NCI-H446 treated with DMSO at 0.1 percent for 48 hours (cell line): ENCODE results near the gene YIPF2.
"Not testable (repeated sequence)": the region's sequence is repeated elsewhere in the genome, so short reads cannot be mapped to it uniquely, and the experiment has no call there.

ENCODE experiments used
- DNase-seq: peaks from one replicate; lab custom pipeline; 2025; lab: John Stamatoyannopoulos, UW

Gene YIPF2

GRCh38 chr19:10941649-10942048 is 13.2 kb upstream of the YIPF2 start:
- DNase-seq, result not testable (repeated sequence)

DNA sequence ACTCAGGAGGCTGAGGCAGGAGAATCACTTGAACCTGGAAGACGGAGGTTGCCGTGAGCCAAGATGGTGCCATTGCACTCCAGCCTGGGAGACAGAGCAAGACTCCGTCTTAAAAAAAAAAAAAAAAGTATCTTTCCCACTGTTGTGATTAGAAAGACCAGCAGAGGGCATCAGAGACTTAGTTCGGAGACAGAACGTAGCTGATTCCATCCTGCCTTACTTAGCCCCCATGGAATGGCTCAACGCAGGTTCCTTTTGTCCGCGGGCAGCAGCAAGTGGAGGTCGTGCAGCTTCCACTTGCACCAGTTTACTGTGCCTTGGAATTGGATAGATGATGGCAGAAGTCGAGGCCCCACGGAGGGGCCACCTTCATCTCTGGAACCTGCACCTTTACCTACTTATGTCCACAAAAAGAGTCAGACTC is 8.2 kb upstream of the YIPF2 start:
- DNase-seq, result peak; percentile 59

- DNase-seq, result no peak
Observed at GRCh38 chr19:10935371-10936059, 7.1 kb upstream of the YIPF2 start.

GRCh38 chr19:10929402-10929794 is 959 bp upstream of the YIPF2 start:
- DNase-seq, result no peak

- no peak for DNase-seq
Observed at GRCh38 chr19:10927730-10928562, 493 bp downstream of the YIPF2 start.

GRCh38 chr19:10924597-10924996 is 3.8 kb downstream of the YIPF2 start:
- DNase-seq, result no peak

- no peak for DNase-seq
Observed at GRCh38 chr19:10923260-10924112, 5.0 kb downstream of the YIPF2 start.

GRCh38 chr19:10922638-10923014 is 5.8 kb downstream of the YIPF2 start:
- no peak for DNase-seq

DNA sequence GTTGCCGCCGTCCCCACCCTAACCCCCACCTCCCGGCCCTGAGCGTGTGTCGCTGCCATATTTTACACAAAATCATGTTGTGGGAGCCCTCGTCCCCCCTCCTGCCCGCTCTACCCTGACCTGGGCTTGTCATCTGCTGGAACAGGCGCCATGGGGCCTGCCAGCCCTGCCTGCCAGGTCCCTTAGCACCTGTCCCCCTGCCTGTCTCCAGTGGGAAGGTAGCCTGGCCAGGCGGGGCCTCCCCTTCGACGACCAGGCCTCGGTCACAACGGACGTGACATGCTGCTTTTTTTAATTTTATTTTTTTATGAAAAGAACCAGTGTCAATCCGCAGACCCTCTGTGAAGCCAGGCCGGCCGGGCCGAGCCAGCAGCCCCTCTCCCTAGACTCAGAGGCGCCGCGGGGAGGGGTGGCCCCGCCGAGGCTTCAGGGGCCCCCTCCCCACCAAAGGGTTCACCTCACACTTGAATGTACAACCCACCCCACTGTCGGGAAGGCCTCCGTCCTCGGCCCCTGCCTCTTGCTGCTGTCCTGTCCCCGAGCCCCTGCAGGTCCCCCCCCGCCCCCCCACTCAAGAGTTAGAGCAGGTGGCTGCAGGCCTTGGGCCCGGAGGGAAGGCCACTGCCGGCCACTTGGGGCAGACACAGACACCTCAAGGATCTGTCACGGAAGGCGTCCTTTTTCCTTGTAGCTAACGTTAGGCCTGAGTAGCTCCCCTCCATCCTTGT is 6.4 kb downstream of the YIPF2 start:
- no peak for DNase-seq

DNA sequence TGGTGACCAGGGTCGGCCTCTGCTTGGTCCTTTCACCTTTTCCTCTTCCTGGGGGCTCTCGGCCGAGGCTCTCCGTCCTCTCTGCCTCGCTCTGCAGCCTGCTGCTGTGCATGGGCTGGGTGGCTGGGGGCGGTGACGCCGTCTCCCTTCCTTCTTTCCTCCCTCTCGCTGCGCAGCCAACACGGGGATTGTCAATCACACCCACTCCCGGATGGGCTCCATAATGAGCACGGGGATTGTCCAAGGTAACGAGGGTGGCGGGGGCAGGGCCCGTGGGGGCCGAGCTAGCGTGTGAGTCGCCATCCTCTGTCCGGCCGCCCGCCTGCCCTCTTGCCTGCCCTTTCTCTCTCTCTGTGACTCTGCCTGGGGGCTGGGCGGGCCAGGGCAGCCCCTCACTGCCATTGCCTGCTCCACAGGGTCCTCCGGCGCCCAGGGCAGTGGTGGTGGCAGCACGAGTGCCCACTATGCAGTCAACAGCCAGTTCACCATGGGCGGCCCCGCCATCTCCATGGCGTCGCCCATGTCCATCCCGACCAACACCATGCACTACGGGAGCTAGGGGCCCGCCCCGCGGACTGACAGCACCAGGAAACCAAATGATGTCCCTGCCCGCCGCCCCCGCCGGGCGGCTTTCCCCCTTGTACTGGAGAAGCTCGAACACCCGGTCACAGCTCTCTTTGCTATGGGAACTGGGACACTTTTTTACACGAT is 7.1 kb downstream of the YIPF2 start:
- no peak for DNase-seq

GRCh38 chr19:10920781-10921180 is 7.7 kb downstream of the YIPF2 start:
- DNase-seq, result no peak

- DNase-seq, result no peak
Observed at GRCh38 chr19:10920288-10920655, 8.2 kb downstream of the YIPF2 start.

DNA sequence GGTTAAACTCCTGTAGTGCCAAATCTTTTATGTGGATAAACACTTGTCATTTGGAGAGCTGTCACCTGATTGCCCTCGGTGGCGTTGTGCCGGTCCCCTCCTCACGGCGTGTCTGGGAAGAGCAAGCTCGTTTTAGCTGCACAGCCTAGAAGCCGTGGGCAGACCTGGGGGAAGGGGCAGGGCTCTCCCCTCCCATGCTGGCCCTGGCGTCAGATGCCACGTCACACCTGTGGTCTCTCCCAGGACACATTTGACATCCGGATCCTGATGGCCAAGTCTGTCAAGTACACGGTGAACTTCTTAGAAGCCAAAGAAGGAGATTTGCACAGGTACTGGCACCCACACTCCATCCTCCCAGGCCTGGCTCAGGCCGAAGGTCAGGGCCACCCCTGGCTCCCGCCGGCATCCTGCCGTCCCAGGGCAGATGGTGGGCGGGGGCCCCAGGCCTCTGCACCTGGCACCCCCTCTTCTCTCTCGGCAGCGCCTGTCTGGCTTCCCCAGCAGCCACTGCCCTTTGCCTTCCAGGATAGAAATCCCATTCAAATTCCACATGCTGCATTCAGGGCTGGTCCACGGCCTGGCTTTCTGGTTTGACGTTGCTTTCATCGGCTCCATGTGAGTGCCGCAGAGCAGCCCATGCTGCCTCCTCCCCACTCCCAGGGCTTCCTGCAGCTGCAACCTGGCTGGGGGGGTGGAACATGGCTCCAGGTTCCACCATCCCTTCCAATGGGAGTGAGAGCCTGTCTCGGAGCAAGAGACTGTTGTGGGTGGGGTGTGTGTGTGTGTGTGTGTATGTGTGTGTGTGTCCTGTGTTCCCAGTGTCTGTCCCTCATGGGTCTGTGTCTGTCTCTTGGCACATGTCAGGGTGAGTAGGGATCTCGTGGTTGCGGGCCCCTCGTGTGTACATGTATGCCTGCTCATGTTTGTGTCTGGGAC is 8.8 kb downstream of the YIPF2 start:
- DNase-seq, result no peak

- DNase-seq, result no peak
Observed at GRCh38 chr19:10918359-10918758, 10.1 kb downstream of the YIPF2 start.

GRCh38 chr19:10916602-10917001 is 11.8 kb downstream of the YIPF2 start:
- DNase-seq, result no peak

DNA sequence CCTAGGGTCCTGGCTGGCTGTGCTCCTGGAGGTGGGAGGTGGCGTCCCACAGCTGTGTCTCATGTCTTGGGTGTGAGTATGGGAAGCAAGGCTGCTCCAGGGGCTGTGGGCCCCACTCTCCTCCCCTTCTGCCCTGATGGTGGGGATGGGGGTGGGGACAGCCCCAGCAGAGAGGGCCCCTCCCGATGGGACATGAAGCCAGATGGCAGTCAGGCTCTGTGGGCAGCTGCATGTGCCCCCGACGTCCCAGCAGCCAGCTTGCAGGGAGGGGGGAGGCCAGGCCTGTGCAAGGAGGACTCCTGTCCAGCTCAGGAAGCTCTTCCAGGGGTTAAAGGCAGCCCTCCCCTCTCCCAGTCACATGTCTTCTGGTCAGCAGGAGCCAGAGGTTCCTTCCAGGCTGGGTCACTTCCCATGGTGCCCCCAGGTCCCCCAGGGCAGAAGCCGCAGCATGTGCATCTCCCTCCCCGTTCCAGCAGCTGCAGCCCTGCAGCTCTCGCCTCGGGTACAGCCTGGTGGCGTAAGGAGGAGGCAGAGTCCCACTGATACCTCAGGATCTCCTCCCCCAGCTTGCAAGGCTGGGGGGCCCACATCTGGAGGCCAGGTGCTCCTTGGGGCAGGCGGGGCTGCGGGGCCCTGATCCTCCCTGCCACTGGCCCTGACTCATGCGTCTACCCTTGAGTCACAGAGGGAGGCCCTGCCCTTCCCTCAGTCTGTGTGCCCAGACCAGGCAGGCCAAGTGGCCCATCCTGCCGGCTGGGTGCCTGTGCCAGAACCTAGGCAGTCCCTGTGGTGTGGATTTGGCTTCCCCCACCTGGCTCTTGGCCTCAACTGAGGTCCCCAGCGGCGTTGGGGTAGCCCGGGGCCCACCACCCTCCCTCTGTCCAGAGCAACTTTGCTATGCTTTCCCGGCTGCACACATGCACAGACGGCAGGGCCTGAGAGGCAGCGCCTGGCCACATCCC is 13.0 kb downstream of the YIPF2 start:
- no peak for DNase-seq

DNA sequence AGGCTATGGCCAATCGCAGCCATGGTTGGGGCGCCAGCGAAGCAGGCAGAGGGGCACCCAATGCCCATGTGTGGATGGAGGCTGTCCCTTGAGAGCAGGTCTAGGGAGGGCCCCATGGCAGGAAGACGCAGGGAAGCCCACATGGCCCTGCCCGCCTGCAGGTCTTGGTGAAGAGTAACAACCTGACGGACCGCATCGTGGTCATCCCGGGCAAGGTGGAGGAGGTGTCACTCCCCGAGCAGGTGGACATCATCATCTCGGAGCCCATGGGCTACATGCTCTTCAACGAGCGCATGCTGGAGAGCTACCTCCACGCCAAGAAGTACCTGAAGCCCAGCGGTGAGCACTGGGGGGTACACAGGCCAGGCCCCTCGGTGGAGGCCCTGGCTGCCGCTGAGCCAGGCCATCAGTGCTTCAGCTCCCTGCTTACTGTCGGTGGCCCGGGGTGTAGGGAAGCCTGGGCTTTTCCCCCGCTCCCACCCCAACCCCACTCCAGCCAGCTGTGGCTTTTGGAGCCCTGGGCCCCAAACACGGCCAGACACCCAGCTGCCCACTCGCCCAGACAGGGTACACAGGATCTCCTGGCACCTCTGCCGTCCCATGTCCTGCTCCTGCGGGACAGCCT is 14.6 kb downstream of the YIPF2 start:
- DNase-seq, result no peak

DNA sequence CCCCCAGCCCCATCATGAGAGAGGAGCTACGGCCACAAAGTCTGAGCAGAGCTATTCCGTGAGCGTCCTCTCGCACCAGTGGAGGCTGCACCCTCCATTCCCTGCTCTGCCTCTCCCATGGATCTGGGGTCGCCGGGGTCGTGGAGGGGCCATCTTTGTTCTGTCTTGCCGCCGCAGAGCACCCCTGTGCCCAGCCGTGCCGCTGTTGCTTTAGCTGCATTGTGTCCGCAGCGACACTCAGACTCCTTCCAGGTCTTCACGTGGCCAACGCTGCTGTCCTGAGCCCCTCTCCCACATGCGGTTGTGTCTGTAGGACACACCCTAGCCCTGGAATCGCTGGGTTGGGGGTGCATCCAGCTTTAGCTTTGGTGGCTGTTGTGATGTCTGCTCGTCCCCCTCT is 15.8 kb downstream of the YIPF2 start:
- DNase-seq, result no peak
